ENCODE measurements around the gene NKAIN4. TPM values are rescaled to one million over a fixed set of nuclear protein-coding genes. Genes with fewer than 3 reads are reported as not detected.

The NKAIN4 gene
- polyA plus RNA-seq, 1 donor (not counting 4 experiments of a cell fraction or from before 2014, with no cell fraction given), result not detected

DNA sequence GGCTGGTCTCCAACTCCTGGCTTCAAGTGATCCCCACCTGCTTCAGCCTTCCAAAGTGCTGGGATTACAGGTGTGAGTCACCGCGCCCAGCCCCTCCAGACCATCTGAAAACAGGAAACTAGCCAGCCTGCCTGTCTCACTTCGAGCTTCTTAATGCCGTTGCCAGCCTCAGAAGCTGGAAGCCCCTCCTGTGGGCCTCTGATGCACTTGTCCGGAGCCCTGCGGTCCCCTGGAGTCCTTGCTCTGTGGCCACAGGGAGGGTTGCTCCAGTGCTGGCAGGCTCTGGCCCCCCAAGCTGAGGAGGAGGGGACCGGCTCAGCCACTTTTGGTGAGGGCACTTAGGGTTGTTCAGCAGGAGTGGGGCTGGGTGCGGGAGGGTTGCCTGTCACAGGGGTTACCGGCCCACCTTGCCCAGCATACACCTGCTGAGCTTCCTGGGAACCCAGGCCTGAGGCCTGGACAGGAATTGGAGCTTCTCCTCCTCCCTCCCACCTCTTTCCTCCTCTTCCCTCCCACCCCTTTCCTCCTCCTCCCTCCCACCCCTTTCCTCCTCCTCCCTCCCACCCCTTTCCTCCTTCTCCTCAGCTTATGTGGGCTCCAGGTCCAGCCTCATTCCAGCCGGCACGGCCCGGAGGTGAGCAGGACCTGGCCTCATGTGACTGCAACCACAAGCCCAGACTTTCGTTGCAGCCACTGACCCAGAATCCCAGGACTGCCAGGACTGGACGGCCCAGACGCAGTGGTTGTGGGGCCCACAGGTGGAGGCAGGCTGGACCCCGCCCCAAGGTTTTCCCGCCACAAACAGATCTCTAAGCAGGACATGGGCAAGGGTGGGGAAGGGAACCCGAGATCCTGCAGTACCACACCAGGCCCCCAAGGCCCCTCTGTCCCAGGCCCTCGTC, 28.0 kb downstream of the NKAIN4 start:
- dilution Hi-C loops (cut with MboI; ENCODE audit: extremely low pct_ligation_motif_present, low sequenced_read_pairs), result loop anchor here (10.0 kb wide), 1 partner anchor 59 kb away; no protein-coding TSS in a partner anchor
- Histone ChIP-seq H3K4me3 (ENCODE audit: control insufficient read depth in 2 of 3, extremely low read depth in 1 of 3, insufficient read depth in 2 of 3, low read depth in 1 of 3, low read length in 3 of 3) (no peak overlapping the region), H3K9me3 (ENCODE audit: control insufficient read depth, low read depth, low read length) (no peaks in the 10 kb centered on the region), H2AFZ (ENCODE audit: control insufficient read depth, low read length) (no peak overlapping the region), H3K4me1 (ENCODE audit: control insufficient read depth, extremely low read depth, insufficient read depth, low read length) (no peaks in the 10 kb centered on the region), H3K4me2 (ENCODE audit: control insufficient read depth, extremely low read depth, insufficient read depth, low read depth, low read length) (no peak overlapping the region), H3K9ac (ENCODE audit: control insufficient read depth, extremely low read depth, insufficient read depth, low read length) (no peak overlapping the region), H3K27me3 (ENCODE audit: control insufficient read depth, extremely low read depth, insufficient read depth, low read length) (peaks cover 18% of the 10 kb centered on the region), H4K20me1 (ENCODE audit: control insufficient read depth, extremely low read depth, insufficient read depth, low read length) (no peaks in the 10 kb centered on the region), H3K36me3 (ENCODE audit: control insufficient read depth in 2 of 2, extremely low read depth in 1 of 2, insufficient read depth in 2 of 2, low read length in 2 of 2) (no peaks in the 10 kb centered on the region), H3K9me1 (ENCODE audit: control insufficient read depth, extremely low read depth, insufficient read depth, low read length) (no peaks in the 10 kb centered on the region), H3K79me2 (ENCODE audit: control insufficient read depth, insufficient read depth, low read length) (no peaks in the 10 kb centered on the region), H3K27ac (ENCODE audit: control insufficient read depth, insufficient read depth, low read length) (no peak overlapping the region)
- DNase-seq (ENCODE audit: low read depth, low spot score) (no peak), FAIRE-seq (no peak)
- TF ChIP-seq CTCF (optimal IDR thresholded peaks at IDR 0.05 in 1 of 3, IDR thresholded peaks at IDR 0.05 in 1 of 3, conservative IDR thresholded peaks at IDR 0.05 in 1 of 3; ENCODE audit: extremely low read depth in 1 of 3, insufficient read depth in 2 of 3, low read length in 3 of 3) (no peak), EZH2 (IDR thresholded peaks at IDR 0.05; ENCODE audit: low read length) (no peak)

DNA sequence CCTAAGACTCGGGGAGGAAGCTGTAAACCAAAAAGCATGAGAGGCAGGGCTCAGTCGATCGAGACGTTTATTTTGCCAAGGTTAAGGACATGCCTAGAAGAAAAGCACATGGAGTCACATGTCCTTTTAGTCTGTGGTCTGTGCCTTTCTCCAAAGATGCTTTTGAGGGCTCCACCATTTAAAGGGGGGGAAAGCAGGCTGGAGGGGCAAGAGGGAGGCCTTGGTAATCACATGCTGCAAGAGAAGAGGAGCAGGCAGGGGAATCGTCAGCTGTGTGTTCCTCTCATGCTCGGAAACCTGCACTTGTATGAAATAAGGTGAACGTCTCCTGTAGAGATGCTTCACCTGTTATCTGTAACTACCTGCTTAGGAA, 29.2 kb downstream of the NKAIN4 start:
- Histone ChIP-seq H4K20me1 (ENCODE audit: control insufficient read depth, extremely low read depth, insufficient read depth, low read length) (no peaks in the 10 kb centered on the region), H3K9ac (ENCODE audit: control insufficient read depth, extremely low read depth, insufficient read depth, low read length) (no peak overlapping the region), H3K4me3 (ENCODE audit: control insufficient read depth in 2 of 3, extremely low read depth in 1 of 3, insufficient read depth in 2 of 3, low read depth in 1 of 3, low read length in 3 of 3) (no peak overlapping the region), H3K36me3 (ENCODE audit: control insufficient read depth in 2 of 2, extremely low read depth in 1 of 2, insufficient read depth in 2 of 2, low read length in 2 of 2) (no peaks in the 10 kb centered on the region), H2AFZ (ENCODE audit: control insufficient read depth, low read length) (no peak overlapping the region), H3K9me1 (ENCODE audit: control insufficient read depth, extremely low read depth, insufficient read depth, low read length) (no peaks in the 10 kb centered on the region), H3K4me2 (ENCODE audit: control insufficient read depth, extremely low read depth, insufficient read depth, low read depth, low read length) (no peak overlapping the region), H3K4me1 (ENCODE audit: control insufficient read depth, extremely low read depth, insufficient read depth, low read length) (no peaks in the 10 kb centered on the region), H3K9me3 (ENCODE audit: control insufficient read depth, low read depth, low read length) (no peaks in the 10 kb centered on the region), H3K79me2 (ENCODE audit: control insufficient read depth, insufficient read depth, low read length) (no peaks in the 10 kb centered on the region), H3K27me3 (ENCODE audit: control insufficient read depth, extremely low read depth, insufficient read depth, low read length) (peaks cover 18% of the 10 kb centered on the region), H3K27ac (ENCODE audit: control insufficient read depth, insufficient read depth, low read length) (no peak overlapping the region)
- dilution Hi-C loops (cut with MboI; ENCODE audit: extremely low pct_ligation_motif_present, low sequenced_read_pairs), result loop anchor here (10.0 kb wide), 1 partner anchor 60 kb away; no protein-coding TSS in a partner anchor
- DNase-seq (ENCODE audit: low read depth, low spot score) (no peak), FAIRE-seq (no peak)
- TF ChIP-seq EZH2 (IDR thresholded peaks at IDR 0.05; ENCODE audit: low read length), result no peak
- no peak for TF ChIP-seq CTCF (optimal IDR thresholded peaks at IDR 0.05 in 1 of 3, IDR thresholded peaks at IDR 0.05 in 1 of 3, conservative IDR thresholded peaks at IDR 0.05 in 1 of 3; ENCODE audit: extremely low read depth in 1 of 3, insufficient read depth in 2 of 3, low read length in 3 of 3)

Measured in keratinocyte (primary cell).